Measurements from ENCODE around the gene RUNX1.

GRCh38 chr21:34843562-34843961 is 205.5 kb downstream of the RUNX1 start:
- TF ChIP-seq, protein P1, sequence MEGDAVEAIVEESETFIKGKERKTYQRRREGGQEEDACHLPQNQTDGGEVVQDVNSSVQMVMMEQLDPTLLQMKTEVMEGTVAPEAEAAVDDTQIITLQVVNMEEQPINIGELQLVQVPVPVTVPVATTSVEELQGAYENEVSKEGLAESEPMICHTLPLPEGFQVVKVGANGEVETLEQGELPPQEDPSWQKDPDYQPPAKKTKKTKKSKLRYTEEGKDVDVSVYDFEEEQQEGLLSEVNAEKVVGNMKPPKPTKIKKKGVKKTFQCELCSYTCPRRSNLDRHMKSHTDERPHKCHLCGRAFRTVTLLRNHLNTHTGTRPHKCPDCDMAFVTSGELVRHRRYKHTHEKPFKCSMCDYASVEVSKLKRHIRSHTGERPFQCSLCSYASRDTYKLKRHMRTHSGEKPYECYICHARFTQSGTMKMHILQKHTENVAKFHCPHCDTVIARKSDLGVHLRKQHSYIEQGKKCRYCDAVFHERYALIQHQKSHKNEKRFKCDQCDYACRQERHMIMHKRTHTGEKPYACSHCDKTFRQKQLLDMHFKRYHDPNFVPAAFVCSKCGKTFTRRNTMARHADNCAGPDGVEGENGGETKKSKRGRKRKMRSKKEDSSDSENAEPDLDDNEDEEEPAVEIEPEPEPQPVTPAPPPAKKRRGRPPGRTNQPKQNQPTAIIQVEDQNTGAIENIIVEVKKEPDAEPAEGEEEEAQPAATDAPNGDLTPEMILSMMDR (IDR thresholded peaks at IDR 0.05) = no peak
- no peak for TF ChIP-seq POLR2A (IDR thresholded peaks at IDR 0.05)
